ENCODE measurements around the gene NOL3. TPM values are rescaled to one million over a fixed set of nuclear protein-coding genes. Genes with fewer than 3 reads are reported as not detected.

The NOL3 gene
- total and polyA plus RNA-seq, 8 donors = 11.9 to 36.7 (median 18.4) TPM

DNA sequence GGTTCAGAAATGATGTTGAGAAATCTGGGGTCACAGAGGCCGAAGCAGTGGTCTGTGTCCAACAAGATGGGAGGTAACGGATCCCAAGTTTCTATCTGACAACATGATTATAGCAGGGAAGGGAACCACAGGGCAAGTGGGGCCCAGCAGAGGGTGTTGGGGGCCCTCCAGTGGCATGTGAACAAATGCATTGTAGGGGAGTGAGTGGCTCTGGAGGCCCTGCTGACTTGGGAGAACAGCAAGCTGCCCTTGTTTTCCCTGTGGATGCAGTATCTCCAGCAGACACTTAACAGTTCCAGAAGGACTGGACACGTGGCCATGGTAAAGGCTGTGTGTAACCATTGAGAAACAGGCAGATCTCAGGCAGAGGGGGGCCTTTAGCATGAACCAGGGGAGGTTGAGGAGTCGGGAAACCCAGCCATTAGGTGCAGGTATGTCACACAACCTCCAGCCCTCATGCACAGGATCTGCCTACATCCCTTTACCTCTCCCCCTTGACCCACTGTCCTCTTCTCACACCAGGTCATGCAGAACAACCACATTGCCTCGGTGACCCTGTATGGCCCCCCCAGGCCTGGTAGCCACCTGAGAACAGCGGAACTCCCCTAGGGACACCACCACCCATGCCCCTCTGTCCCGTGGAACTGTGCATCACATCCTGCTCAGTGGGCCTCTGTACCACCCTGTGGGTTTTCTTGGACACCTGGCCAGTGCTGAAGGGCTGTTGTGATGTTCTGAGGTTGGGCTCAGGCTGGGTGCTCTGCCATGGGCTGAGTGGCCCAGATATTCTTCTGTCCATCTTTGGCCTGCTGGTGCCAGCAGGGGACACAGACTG, 23.6 kb upstream of the NOL3 start:
- Histone ChIP-seq H3K27ac (no peak overlapping the region), H3K4me3 (no peak overlapping the region), H3K36me3 (peaks cover 0 to 79% of the 10 kb centered on the region in 2 donors), H3K4me1 (peaks cover 0 to 23% of the 10 kb centered on the region in 2 donors), H3K9me3 (no peaks in the 10 kb centered on the region), H3K27me3 (peaks cover 0 to 26% of the 10 kb centered on the region in 2 donors)
- TF ChIP-seq, protein P1, sequence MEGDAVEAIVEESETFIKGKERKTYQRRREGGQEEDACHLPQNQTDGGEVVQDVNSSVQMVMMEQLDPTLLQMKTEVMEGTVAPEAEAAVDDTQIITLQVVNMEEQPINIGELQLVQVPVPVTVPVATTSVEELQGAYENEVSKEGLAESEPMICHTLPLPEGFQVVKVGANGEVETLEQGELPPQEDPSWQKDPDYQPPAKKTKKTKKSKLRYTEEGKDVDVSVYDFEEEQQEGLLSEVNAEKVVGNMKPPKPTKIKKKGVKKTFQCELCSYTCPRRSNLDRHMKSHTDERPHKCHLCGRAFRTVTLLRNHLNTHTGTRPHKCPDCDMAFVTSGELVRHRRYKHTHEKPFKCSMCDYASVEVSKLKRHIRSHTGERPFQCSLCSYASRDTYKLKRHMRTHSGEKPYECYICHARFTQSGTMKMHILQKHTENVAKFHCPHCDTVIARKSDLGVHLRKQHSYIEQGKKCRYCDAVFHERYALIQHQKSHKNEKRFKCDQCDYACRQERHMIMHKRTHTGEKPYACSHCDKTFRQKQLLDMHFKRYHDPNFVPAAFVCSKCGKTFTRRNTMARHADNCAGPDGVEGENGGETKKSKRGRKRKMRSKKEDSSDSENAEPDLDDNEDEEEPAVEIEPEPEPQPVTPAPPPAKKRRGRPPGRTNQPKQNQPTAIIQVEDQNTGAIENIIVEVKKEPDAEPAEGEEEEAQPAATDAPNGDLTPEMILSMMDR (IDR thresholded peaks at IDR 0.05) = no peak
- ATAC-seq (no peak), DNase-seq (no peak)
- intact Hi-C loops (cut with DNase I) = no loop called here

DNA sequence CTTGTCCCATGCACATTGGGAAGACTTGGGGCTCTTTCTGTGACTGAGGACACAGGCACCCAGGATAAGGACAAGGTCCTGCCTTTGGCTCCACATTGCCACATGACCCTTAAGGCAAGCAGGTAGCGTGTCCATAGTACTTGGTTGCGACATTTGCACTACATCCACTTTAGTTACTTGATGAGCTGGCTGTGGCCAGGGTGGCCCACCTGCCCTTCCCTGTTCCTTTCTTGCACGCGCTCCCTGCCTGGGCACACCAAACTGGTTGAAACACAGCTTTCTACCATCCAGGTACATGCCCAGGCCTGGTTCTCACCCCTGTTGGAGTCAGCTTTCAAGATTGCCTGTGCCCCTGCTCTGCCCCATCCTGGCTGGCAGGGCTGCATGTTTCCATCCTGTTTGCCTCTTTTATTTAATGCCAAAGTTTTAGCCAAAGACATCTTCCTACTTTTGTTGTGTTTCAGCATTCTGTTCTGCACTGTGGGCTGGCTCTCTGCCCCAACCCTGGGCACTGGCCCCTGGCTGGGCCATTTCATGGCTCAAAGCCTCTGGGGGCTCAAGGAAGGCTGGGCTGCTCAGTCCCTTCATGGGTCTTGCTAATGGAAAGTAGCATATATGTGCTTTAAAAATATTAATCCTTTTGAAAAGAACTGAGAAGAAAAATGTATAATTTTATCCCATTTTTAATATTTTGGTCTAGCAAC, 22.7 kb upstream of the NOL3 start:
- intact Hi-C loops (cut with DNase I) = no loop called here
- Histone ChIP-seq H3K36me3 (peaks cover 0 to 71% of the 10 kb centered on the region in 2 donors), H3K4me3 (no peak overlapping the region), H3K9me3 (no peaks in the 10 kb centered on the region), H3K4me1 (peaks cover 0 to 25% of the 10 kb centered on the region in 2 donors), H3K27ac (no peak overlapping the region), H3K27me3 (peaks cover 0 to 31% of the 10 kb centered on the region in 2 donors)
- no peak for DNase-seq
- TF ChIP-seq, protein P1 (IDR thresholded peaks at IDR 0.05) = no peak
- no peak for ATAC-seq

DNA sequence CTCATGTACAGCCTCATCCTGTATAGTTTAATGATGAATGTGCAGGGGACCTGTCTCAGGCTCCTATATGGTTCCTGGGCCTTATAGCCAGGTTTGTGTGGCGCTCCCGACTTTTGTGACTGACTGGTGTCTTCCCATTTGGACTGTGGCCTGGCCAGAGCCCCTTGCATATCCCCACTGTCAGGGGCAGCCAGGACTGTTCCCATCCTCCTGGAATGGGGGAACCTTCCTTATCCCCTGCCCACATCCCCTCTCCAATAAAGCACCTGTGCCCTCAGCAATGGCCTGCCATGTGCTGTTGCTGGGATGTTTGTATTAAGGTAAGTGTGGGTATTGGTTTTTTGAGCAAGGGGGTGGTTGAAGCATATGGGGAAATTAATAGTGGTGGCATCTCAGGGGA, 22.1 kb upstream of the NOL3 start:
- Histone ChIP-seq H3K4me1 (peaks cover 0 to 25% of the 10 kb centered on the region in 2 donors), H3K36me3 (peaks cover 0 to 64% of the 10 kb centered on the region in 2 donors)

DNA sequence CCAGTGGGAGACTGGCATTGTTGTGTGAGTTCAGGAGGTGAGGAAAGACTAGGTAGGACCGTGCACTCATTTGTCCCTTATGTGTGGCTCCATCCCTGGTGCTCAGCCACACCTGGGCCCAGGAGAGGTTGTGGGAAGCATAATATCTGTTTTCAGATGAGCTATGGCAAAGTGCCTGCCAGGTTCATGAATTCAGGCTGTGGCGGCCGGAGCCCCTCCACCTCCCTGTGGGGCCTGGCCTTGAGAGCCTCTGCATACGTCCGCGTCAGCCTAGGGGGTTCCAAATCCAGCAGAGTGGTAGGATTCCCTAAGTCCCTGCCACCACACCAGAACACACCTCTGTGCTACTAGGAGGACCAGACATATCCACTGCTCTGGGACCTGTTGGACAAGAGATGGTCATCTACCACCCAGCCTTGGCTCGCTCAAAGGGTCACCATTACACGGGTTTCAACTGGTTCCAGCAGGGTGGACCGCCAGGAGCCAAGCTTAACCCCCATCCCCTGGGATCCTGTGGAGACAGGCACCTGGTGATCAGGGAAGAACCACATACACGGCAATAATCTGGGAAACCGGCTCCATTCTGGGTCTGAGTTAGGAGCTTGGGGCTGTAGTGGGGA, 21.6 kb upstream of the NOL3 start:
- H3K27ac ChIP-seq = no peak overlapping the region
- ATAC-seq (no peak), DNase-seq (no peak)
- TF ChIP-seq, protein P1 (IDR thresholded peaks at IDR 0.05) = no peak
- intact Hi-C loops (cut with DNase I) = no loop called here
- no peak overlapping the region for H3K4me3 ChIP-seq
- H3K4me1 ChIP-seq = peaks cover 0 to 25% of the 10 kb centered on the region in 2 donors
- H3K36me3 ChIP-seq = peaks cover 0 to 59% of the 10 kb centered on the region in 2 donors
- no peaks in the 10 kb centered on the region for H3K9me3 ChIP-seq
- peaks cover 0 to 31% of the 10 kb centered on the region in 2 donors for H3K27me3 ChIP-seq

More for the DNA sequence above, 22.1 kb upstream of the NOL3 start:
- H3K27ac ChIP-seq = no peak overlapping the region
- intact Hi-C loops (cut with DNase I) = no loop called here
- ATAC-seq = no peak
- H3K4me3 ChIP-seq = no peak overlapping the region
- no peaks in the 10 kb centered on the region for H3K9me3 ChIP-seq
- peaks cover 0 to 31% of the 10 kb centered on the region in 2 donors for H3K27me3 ChIP-seq
- TF ChIP-seq, protein P1 (IDR thresholded peaks at IDR 0.05) = no peak
- no peak for DNase-seq
